H9 (cell line): ENCODE data around the gene TFF1. TPM values are rescaled to one million over a fixed set of nuclear protein-coding genes. Genes with fewer than 3 reads are reported as not detected.

ENCODE experiments used
- DNase-seq: peaks from one replicate; pipeline ENCODE4 v3.0.0-alpha.2; 2017
- H2AFZ ChIP-seq: one replicate; pipeline ENCODE4 v1.6.1; 2013; ENCODE audit warnings: mild to moderate bottlenecking, low read length, control low read depth, moderate library complexity
- H2AK5ac ChIP-seq: 2 replicates; pipeline ENCODE4 v1.6.1; 2013; ENCODE audit warnings: low read length, control low read depth, mixed read lengths; ENCODE audit not compliant: insufficient read length
- H2BK120ac ChIP-seq: one replicate; pipeline ENCODE4 v1.6.1; 2013; ENCODE audit warnings: low read depth, mild to moderate bottlenecking, low read length, control low read depth, inconsistent platforms; ENCODE audit not compliant: poor library complexity, severe bottlenecking
- H2BK12ac ChIP-seq: 2 replicates; pipeline ENCODE4 v1.6.1; 2013; ENCODE audit warnings: low read length, control low read depth, mixed read lengths, low read depth; ENCODE audit not compliant: insufficient read length
- H2BK15ac ChIP-seq: 2 replicates; pipeline ENCODE4 v1.6.1; 2013; ENCODE audit warnings: low read depth, low read length, control low read depth
- H2BK20ac ChIP-seq: one replicate; pipeline ENCODE4 v1.6.1; 2013; ENCODE audit warnings: low read depth, mild to moderate bottlenecking, low read length, control low read depth, inconsistent platforms; ENCODE audit not compliant: poor library complexity, severe bottlenecking
- H2BK5ac ChIP-seq: 2 replicates; pipeline ENCODE4 v1.6.1; 2013; ENCODE audit warnings: low read length, control low read depth, mixed read lengths; ENCODE audit not compliant: insufficient read length
- H3K14ac ChIP-seq: 2 replicates; pipeline ENCODE4 v1.6.1; 2013; ENCODE audit warnings: low read length, control low read depth; ENCODE audit not compliant: insufficient read depth
- H3K18ac ChIP-seq: 2 replicates; pipeline ENCODE4 v1.6.1; 2013; ENCODE audit warnings: low read depth, mild to moderate bottlenecking, mixed read lengths, low read length, control low read depth; ENCODE audit not compliant: insufficient read length
- H3K23ac ChIP-seq: 2 replicates; pipeline ENCODE4 v1.6.1; 2013; ENCODE audit warnings: low read length, control low read depth, mixed read lengths, low read depth; ENCODE audit not compliant: insufficient read length
- H3K23me2 ChIP-seq: 2 replicates; pipeline ENCODE4 v1.6.1; 2013; ENCODE audit warnings: low read depth, mild to moderate bottlenecking, mixed read lengths, low read length, control low read depth; ENCODE audit not compliant: insufficient read length, poor library complexity, severe bottlenecking
- H3K27ac ChIP-seq: 2 replicates; pipeline ENCODE4 v1.5.1; 2013; ENCODE audit warnings: low read length, control low read depth, mixed read lengths, low read depth; ENCODE audit not compliant: insufficient read length
- H3K27me3 ChIP-seq: 2 replicates; pipeline ENCODE4 v1.6.1; 2013; ENCODE audit warnings: low read length, control low read depth, inconsistent platforms; ENCODE audit not compliant: insufficient read depth
- H3K4ac ChIP-seq: 2 replicates; pipeline ENCODE4 v1.6.1; 2013; ENCODE audit warnings: low read depth, mild to moderate bottlenecking, control low read depth, inconsistent platforms, low read length, moderate library complexity
- H3K4me1 ChIP-seq: 2 replicates; pipeline ENCODE4 v1.6.1; 2013; ENCODE audit warnings: low read length, control low read depth, inconsistent platforms; ENCODE audit not compliant: insufficient read depth
- H3K4me2 ChIP-seq: 2 replicates; pipeline ENCODE4 v1.6.1; 2013; ENCODE audit warnings: low read length, control low read depth, mixed read lengths; ENCODE audit not compliant: insufficient read length, insufficient read depth
- H3K56ac ChIP-seq: 2 replicates; pipeline ENCODE4 v1.6.1; 2013; ENCODE audit warnings: low read depth, mild to moderate bottlenecking, mixed read lengths, low read length, control low read depth; ENCODE audit not compliant: insufficient read length
- H3K79me1 ChIP-seq: 2 replicates; pipeline ENCODE4 v1.6.1; 2013; ENCODE audit warnings: low read depth, mild to moderate bottlenecking, moderate library complexity, low read length, control low read depth, inconsistent platforms; ENCODE audit not compliant: insufficient read depth, poor library complexity, severe bottlenecking
- H3K79me2 ChIP-seq: 2 replicates; pipeline ENCODE4 v1.6.1; 2013; ENCODE audit warnings: low read length, control low read depth, inconsistent platforms; ENCODE audit not compliant: insufficient read depth
- H3K9ac ChIP-seq: 2 replicates; pipeline ENCODE4 v1.6.1; 2013; ENCODE audit warnings: low read length, control low read depth, mixed read lengths; ENCODE audit not compliant: insufficient read length; ENCODE audit errors: extremely low read depth
- H3K9me3 ChIP-seq: one replicate; pipeline ENCODE4 v1.6.1; 2013; ENCODE audit warnings: low read depth, low read length, inconsistent platforms; ENCODE audit not compliant: control insufficient read depth
- H3T11ph ChIP-seq: one replicate; pipeline ENCODE4 v1.6.1; 2013; ENCODE audit warnings: mild to moderate bottlenecking, low read length, control low read depth, inconsistent platforms
- H4K20me1 ChIP-seq: one replicate; pipeline ENCODE4 v1.6.1; 2013; ENCODE audit not compliant: control insufficient read depth, insufficient read length, insufficient read depth
- H4K5ac ChIP-seq: 2 replicates; pipeline ENCODE4 v1.6.1; 2013; ENCODE audit warnings: low read depth, mild to moderate bottlenecking, mixed read lengths, low read length, control low read depth; ENCODE audit not compliant: insufficient read length
- H4K8ac ChIP-seq: replicated peaks from 2 replicates; pipeline ENCODE4 v1.6.1; 2013; ENCODE audit warnings: low read length, control low read depth, mixed read lengths, low read depth; ENCODE audit not compliant: insufficient read length
- H4K91ac ChIP-seq: 2 replicates; pipeline ENCODE4 v1.6.1; 2013; ENCODE audit warnings: low read depth, mild to moderate bottlenecking, moderate library complexity, mixed read lengths, low read length, control low read depth; ENCODE audit not compliant: insufficient read length
- H3K27ac Mint-ChIP-seq, 3 experiments: 2 replicates in 2 of 3; 3 replicates in 1 of 3; pipeline ENCODE4 v1.8.0; 2020 to 2021; ENCODE audit warnings: mixed read lengths in 3 of 3, mild to moderate bottlenecking in 1 of 3, moderate library complexity in 1 of 3
- H3K27me3 Mint-ChIP-seq: 2 replicates; pipeline ENCODE4 v1.8.0; 2021; ENCODE audit warnings: low read depth, mild to moderate bottlenecking, moderate library complexity, mixed read lengths
- H3K36me3 Mint-ChIP-seq, 3 experiments: 2 replicates in 2 of 3; 3 replicates in 1 of 3; pipeline ENCODE4 v1.8.0; 2020 to 2021; ENCODE audit warnings: low read depth in 3 of 3, mixed read lengths in 3 of 3; ENCODE audit not compliant: insufficient read depth in 1 of 3
- H3K4me1 Mint-ChIP-seq, 2 experiments: 2 replicates each; pipeline ENCODE4 v1.8.0; 2020; ENCODE audit warnings: mixed read lengths in 2 of 2
- H3K4me3 Mint-ChIP-seq, 2 experiments: 2 replicates in 1 of 2; 3 replicates in 1 of 2; pipeline ENCODE4 v1.8.0; 2020 to 2021; ENCODE audit warnings: mild to moderate bottlenecking in 2 of 2, mixed read lengths in 2 of 2, moderate library complexity in 1 of 2
- H3K9me3 Mint-ChIP-seq, 2 experiments: 2 replicates in 1 of 2; 3 replicates in 1 of 2; pipeline ENCODE4 v1.8.0; 2020; ENCODE audit warnings: mild to moderate bottlenecking in 2 of 2, mixed read lengths in 2 of 2, moderate library complexity in 1 of 2
- whole genome bisulfite sequencing: extraction: QIAGEN DNeasy Blood & Tissue Kit; methylation state at CpG from one replicate; pipeline ENCODE4 v1.1.7; 2013; ENCODE audit warnings: missing lambda C conversion rate, low lambda C conversion rate, mixed read lengths; ENCODE audit not compliant: insufficient read length; ENCODE audit errors: extremely low coverage; 5-methylcytosine and 5-hydroxymethylcytosine counted together
- total RNA-seq: library from RNA; stranded (reverse); gene quantifications from 2 replicates; pipeline ENCODE4 v1.2.1, GENCODE V29; 2021
- TF ChIP-seq, protein P1 (sequence below): fragments of 200-600 bp; sonication (generic); conservative IDR thresholded peaks from 3 replicates; pipeline ENCODE4 v1.8.0; 2021; ENCODE audit warnings: antibody characterized with exemption, mild to moderate bottlenecking

Gene TFF1
- total RNA-seq, 1 experiment from 2014 or later: not detected

DNA sequence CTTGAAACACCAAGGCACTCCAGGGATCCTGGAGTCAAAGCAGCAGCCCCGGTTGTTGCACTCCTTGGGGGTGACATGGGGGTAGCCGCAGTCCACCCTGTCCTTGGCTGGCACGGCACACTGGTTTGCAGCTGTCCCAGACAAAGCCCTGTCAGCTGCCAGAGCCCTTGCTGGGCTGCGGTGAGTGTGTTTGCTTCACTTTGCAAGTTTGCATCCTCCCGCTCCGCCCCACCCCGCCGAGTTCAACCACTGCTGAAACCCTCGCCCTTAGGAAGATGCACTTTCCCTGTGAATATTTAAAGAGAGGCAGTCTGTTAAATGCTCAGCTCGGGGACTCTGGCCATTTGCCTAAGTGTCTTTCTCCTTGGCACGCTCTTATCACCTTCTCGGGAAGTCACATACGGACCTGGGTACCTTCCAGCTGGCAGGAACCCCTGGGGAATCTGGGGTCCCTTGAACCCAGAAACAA, 52.8 kb downstream of the TFF1 start:
- H3K23me2 ChIP-seq: no peaks in the 10 kb centered on the region
- H3K27me3 ChIP-seq: no peaks in the 10 kb centered on the region
- no peak overlapping the region for H3K18ac ChIP-seq
- H3T11ph ChIP-seq: no peak overlapping the region
- H2BK15ac ChIP-seq: no peak overlapping the region
- H3K79me1 ChIP-seq: no peaks in the 10 kb centered on the region
- no peaks in the 10 kb centered on the region for H4K20me1 ChIP-seq
- Mint-ChIP-seq H3K36me3 (no peaks in the 10 kb centered on the region), H3K9me3 (no peaks in the 10 kb centered on the region; a peak in 1 of 5 replicates), H3K4me3 (peak overlapping the region in 1 of 2 experiments; percentile 21; a peak in 1 of 5 replicates), H3K27me3 (peaks cover 7% of the 10 kb centered on the region), H3K4me1 (peaks cover 57 to 59% of the 10 kb centered on the region in 2 experiments), H3K27ac (peak overlapping the region in 2 of 3 experiments; percentile 23 to 62; a peak in 1 of 7 replicates)
- H3K4me1 ChIP-seq: peaks cover 11% of the 10 kb centered on the region; the same call in 1 of the 2 replicates
- H3K56ac ChIP-seq: no peak overlapping the region
- H2BK5ac ChIP-seq: no peak overlapping the region
- no peak overlapping the region for H3K14ac ChIP-seq
- no peak overlapping the region for H2BK12ac ChIP-seq
- DNase-seq: peak; percentile 69
- H4K5ac ChIP-seq: no peak overlapping the region
- H2AFZ ChIP-seq: no peak overlapping the region
- H3K4ac ChIP-seq: no peak overlapping the region
- no peak overlapping the region for H4K8ac ChIP-seq
- TF ChIP-seq, protein P1, sequence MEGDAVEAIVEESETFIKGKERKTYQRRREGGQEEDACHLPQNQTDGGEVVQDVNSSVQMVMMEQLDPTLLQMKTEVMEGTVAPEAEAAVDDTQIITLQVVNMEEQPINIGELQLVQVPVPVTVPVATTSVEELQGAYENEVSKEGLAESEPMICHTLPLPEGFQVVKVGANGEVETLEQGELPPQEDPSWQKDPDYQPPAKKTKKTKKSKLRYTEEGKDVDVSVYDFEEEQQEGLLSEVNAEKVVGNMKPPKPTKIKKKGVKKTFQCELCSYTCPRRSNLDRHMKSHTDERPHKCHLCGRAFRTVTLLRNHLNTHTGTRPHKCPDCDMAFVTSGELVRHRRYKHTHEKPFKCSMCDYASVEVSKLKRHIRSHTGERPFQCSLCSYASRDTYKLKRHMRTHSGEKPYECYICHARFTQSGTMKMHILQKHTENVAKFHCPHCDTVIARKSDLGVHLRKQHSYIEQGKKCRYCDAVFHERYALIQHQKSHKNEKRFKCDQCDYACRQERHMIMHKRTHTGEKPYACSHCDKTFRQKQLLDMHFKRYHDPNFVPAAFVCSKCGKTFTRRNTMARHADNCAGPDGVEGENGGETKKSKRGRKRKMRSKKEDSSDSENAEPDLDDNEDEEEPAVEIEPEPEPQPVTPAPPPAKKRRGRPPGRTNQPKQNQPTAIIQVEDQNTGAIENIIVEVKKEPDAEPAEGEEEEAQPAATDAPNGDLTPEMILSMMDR: no peak
- no peak overlapping the region for H4K91ac ChIP-seq
- no peaks in the 10 kb centered on the region for H3K9me3 ChIP-seq
- H3K23ac ChIP-seq: no peak overlapping the region
- WGBS: no CpG with 5 or more reads among the region's 13 CpGs
- no peak overlapping the region for H3K4me2 ChIP-seq
- no peak overlapping the region for H2AK5ac ChIP-seq
- no peak overlapping the region for H2BK20ac ChIP-seq
- no peak overlapping the region for H3K9ac ChIP-seq
- H3K79me2 ChIP-seq: no peaks in the 10 kb centered on the region
- no peak overlapping the region for H3K27ac ChIP-seq
- no peak overlapping the region for H2BK120ac ChIP-seq
